Mesenchymal stem cell (in vitro differentiated cells and primary cell): ENCODE data around the gene MINDY3.

ENCODE experiments used
- DNase-seq: peaks from one replicate; pipeline ENCODE4 v3.0.0-alpha.2; 2013
- H2AFZ ChIP-seq: one replicate; pipeline ENCODE4 v1.6.1; 2013; ENCODE audit warnings: low read depth, mild to moderate bottlenecking, control low read depth, inconsistent platforms, low read length, moderate library complexity
- H2AK5ac ChIP-seq: 2 replicates; pipeline ENCODE4 v1.6.1; 2013; ENCODE audit warnings: low read length, moderate library complexity, mild to moderate bottlenecking, inconsistent platforms; ENCODE audit not compliant: severe bottlenecking
- H2BK120ac ChIP-seq: one replicate; pipeline ENCODE4 v1.6.1; 2013; ENCODE audit warnings: low read depth, mild to moderate bottlenecking, inconsistent platforms, low read length, moderate library complexity
- H2BK12ac ChIP-seq, 2 experiments: one replicate each; pipeline ENCODE4 v1.6.1; 2013; ENCODE audit warnings: inconsistent platforms in 2 of 2, low read length in 2 of 2, mild to moderate bottlenecking in 2 of 2, moderate library complexity in 2 of 2, control low read depth in 1 of 2
- H2BK15ac ChIP-seq: one replicate; pipeline ENCODE4 v1.6.1; 2013; ENCODE audit warnings: mild to moderate bottlenecking, low read depth, inconsistent platforms; ENCODE audit not compliant: poor library complexity, severe bottlenecking
- H2BK5ac ChIP-seq: 2 replicates; pipeline ENCODE4 v1.6.1; 2013; ENCODE audit warnings: low read depth, mild to moderate bottlenecking, low read length, control low read depth, inconsistent platforms; ENCODE audit not compliant: poor library complexity, severe bottlenecking
- H3K14ac ChIP-seq, 2 experiments: one replicate each; pipeline ENCODE4 v1.6.1; 2013; ENCODE audit warnings: inconsistent platforms in 2 of 2, low read length in 2 of 2, control low read depth in 1 of 2, mild to moderate bottlenecking in 1 of 2, moderate library complexity in 1 of 2
- H3K18ac ChIP-seq, 2 experiments: one replicate each; pipeline ENCODE4 v1.6.1; 2013; ENCODE audit warnings: inconsistent platforms in 2 of 2, low read length in 2 of 2, control low read depth in 1 of 2, low read depth in 1 of 2, mild to moderate bottlenecking in 1 of 2
- H3K23ac ChIP-seq, 2 experiments: one replicate each; pipeline ENCODE4 v1.6.1; 2013; ENCODE audit warnings: inconsistent platforms in 2 of 2, low read length in 2 of 2, mild to moderate bottlenecking in 2 of 2, moderate library complexity in 2 of 2, control low read depth in 1 of 2
- H3K27ac ChIP-seq: 2 replicates; pipeline ENCODE4 v1.5.1; 2013; ENCODE audit warnings: mild to moderate bottlenecking, moderate library complexity, low read length, control low read depth, inconsistent platforms; ENCODE audit not compliant: poor library complexity, severe bottlenecking
- H3K27me3 ChIP-seq, 2 experiments: 2 replicates each; pipeline versions ENCODE4 v1.6.1 to v1.7.0; 2013; ENCODE audit warnings: low read length in 2 of 2, mild to moderate bottlenecking in 2 of 2, moderate library complexity in 2 of 2, control low read depth in 1 of 2, inconsistent platforms in 1 of 2; ENCODE audit not compliant: control insufficient read depth in 1 of 2, insufficient read depth in 1 of 2
- H3K36me3 ChIP-seq, 2 experiments: 2 replicates each; pipeline versions ENCODE4 v1.6.1 to v1.7.0; 2013; ENCODE audit warnings: low read length in 2 of 2, control low read depth in 1 of 2, inconsistent platforms in 1 of 2, low read depth in 1 of 2, mild to moderate bottlenecking in 1 of 2; ENCODE audit not compliant: insufficient read depth in 2 of 2, control insufficient read depth in 1 of 2
- H3K4ac ChIP-seq, 2 experiments: one replicate each; pipeline ENCODE4 v1.6.1; 2013; ENCODE audit warnings: inconsistent platforms in 2 of 2, low read length in 2 of 2, mild to moderate bottlenecking in 2 of 2, moderate library complexity in 2 of 2, control low read depth in 1 of 2, low read depth in 1 of 2
- H3K4me1 ChIP-seq: 2 replicates; pipeline ENCODE4 v1.6.1; 2013; ENCODE audit warnings: low read depth, low read length, control low read depth; ENCODE audit not compliant: control insufficient read depth, insufficient read depth
- H3K4me2 ChIP-seq: 2 replicates; pipeline ENCODE4 v1.6.1; 2013; ENCODE audit warnings: low read length, mild to moderate bottlenecking, inconsistent platforms; ENCODE audit not compliant: poor library complexity, severe bottlenecking
- H3K4me3 ChIP-seq, 2 experiments: 2 replicates each; pipeline versions ENCODE4 v1.5.1 to v1.7.0; 2013; ENCODE audit warnings: low read length in 2 of 2, mild to moderate bottlenecking in 2 of 2, control low read depth in 1 of 2, low read depth in 1 of 2; ENCODE audit not compliant: insufficient read depth in 1 of 2
- H3K79me1 ChIP-seq: replicated peaks from 2 replicates; pipeline ENCODE4 v1.6.1; 2013; ENCODE audit warnings: mild to moderate bottlenecking, control low read depth, low read length, inconsistent platforms; ENCODE audit not compliant: poor library complexity, severe bottlenecking
- H3K9ac ChIP-seq: 2 replicates; pipeline ENCODE4 v1.7.0; 2013; ENCODE audit warnings: mild to moderate bottlenecking, low read length, moderate library complexity
- H3K9me3 ChIP-seq: 2 replicates; pipeline ENCODE4 v1.7.0; 2013; ENCODE audit warnings: mild to moderate bottlenecking, low read length; ENCODE audit not compliant: control insufficient read depth
- H4K8ac ChIP-seq: one replicate; pipeline ENCODE4 v1.6.1; 2013; ENCODE audit warnings: inconsistent platforms, mild to moderate bottlenecking, low read length, moderate library complexity
- H4K91ac ChIP-seq: one replicate; pipeline ENCODE4 v1.6.1; 2013; ENCODE audit warnings: mild to moderate bottlenecking, low read length, inconsistent platforms
- WGBS: methylation state at CpG from one replicate; pipeline ENCODE4 v1.1.7; 2013; ENCODE audit warnings: mixed read lengths; 5-methylcytosine and 5-hydroxymethylcytosine counted together

Gene MINDY3

DNA sequence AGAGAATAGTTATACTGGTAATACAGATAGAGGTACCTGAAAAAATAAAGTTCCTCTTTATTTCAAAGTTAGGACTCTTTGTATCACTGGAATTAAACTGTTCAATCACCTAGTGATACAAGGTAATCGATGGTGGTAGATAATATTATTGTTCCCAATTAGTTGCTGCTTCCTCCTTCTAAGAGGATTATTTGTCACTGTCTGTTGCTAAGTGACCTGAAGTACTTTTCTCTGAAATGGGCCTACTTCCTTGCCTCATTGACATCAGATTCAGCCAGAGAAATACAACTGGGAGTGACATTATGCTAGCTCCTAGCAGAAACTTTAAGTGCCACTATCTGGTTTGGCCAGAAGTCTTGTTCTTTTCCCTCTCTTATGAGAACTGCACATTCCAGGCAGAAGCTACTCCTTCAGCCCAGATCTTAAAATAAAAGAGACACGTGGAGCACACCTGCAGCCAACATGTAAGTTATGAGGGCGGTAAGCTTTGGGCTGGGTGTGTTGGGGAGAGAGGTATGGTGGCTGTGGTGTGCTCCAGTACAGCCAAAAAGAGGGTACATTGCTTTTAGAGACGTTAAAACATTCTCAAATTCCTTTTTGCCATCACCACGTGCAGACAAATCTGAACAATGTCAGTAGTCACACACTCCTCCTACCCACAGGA, 54.8 kb downstream of the MINDY3 start:
- no peak overlapping the region for H3K9ac ChIP-seq
- H3K23ac ChIP-seq: no peak overlapping the region
- no peak overlapping the region for H2BK15ac ChIP-seq
- H3K4me3 ChIP-seq: no peak overlapping the region
- no peak overlapping the region for H3K14ac ChIP-seq
- no peak overlapping the region for H3K27ac ChIP-seq
- WGBS: no CpG with 5 or more reads among the region's 5 CpGs
- H3K79me1 ChIP-seq: peaks cover 3% of the 10 kb centered on the region
- no peak overlapping the region for H2BK120ac ChIP-seq
- DNase-seq: no peak
- H3K4me1 ChIP-seq: no peaks in the 10 kb centered on the region
- H4K91ac ChIP-seq: no peak overlapping the region
- no peak overlapping the region for H3K4ac ChIP-seq
- H2BK12ac ChIP-seq: no peak overlapping the region
- H3K4me2 ChIP-seq: no peak overlapping the region
- no peak overlapping the region for H2AK5ac ChIP-seq
- H2AFZ ChIP-seq: no peak overlapping the region
- no peaks in the 10 kb centered on the region for H3K27me3 ChIP-seq
- no peak overlapping the region for H3K18ac ChIP-seq
- H2BK5ac ChIP-seq: no peak overlapping the region
- H3K36me3 ChIP-seq: peaks cover 0 to 70% of the 10 kb centered on the region in 2 experiments
- H3K9me3 ChIP-seq: peaks cover 14% of the 10 kb centered on the region
- no peak overlapping the region for H4K8ac ChIP-seq

DNA sequence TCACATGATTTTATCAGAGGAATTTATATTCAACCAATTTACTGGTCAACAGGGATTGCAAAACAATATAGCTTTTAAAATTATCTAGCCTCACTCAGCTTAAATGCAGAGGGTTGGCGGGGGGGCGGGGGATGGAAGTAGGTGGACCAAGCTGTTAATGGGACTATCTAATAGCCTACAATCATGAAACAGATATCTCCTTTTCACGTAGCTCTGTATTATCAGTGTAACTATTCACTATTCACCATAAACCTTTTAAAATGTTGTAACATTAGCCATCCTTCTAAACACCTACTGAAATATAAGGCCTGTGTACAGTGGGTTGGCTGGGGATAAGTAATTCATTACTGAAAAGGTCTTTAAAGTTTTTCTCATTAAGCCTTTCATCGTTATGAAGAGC, 56.2 kb downstream of the MINDY3 start:
- no peak overlapping the region for H3K27ac ChIP-seq
- H2BK120ac ChIP-seq: no peak overlapping the region
- H2AK5ac ChIP-seq: no peak overlapping the region
- no peak overlapping the region for H4K8ac ChIP-seq
- no peak overlapping the region for H2BK12ac ChIP-seq
- no peak overlapping the region for H3K4me2 ChIP-seq
- no peak overlapping the region for H3K4me3 ChIP-seq
- H2AFZ ChIP-seq: no peak overlapping the region
- H3K36me3 ChIP-seq: peaks cover 0 to 70% of the 10 kb centered on the region in 2 experiments
- peaks cover 17% of the 10 kb centered on the region for H3K9me3 ChIP-seq
- H3K79me1 ChIP-seq: peaks cover 4% of the 10 kb centered on the region
- 100% methylated on average over 3 of the region's 4 CpGs for WGBS
- H3K18ac ChIP-seq: no peak overlapping the region
- H3K4me1 ChIP-seq: no peaks in the 10 kb centered on the region
- H3K14ac ChIP-seq: no peak overlapping the region
- no peaks in the 10 kb centered on the region for H3K27me3 ChIP-seq
- H2BK5ac ChIP-seq: no peak overlapping the region
- no peak overlapping the region for H4K91ac ChIP-seq
- H3K9ac ChIP-seq: no peak overlapping the region
- no peak overlapping the region for H3K4ac ChIP-seq
- no peak overlapping the region for H2BK15ac ChIP-seq
- DNase-seq: no peak
- H3K23ac ChIP-seq: no peak overlapping the region

DNA sequence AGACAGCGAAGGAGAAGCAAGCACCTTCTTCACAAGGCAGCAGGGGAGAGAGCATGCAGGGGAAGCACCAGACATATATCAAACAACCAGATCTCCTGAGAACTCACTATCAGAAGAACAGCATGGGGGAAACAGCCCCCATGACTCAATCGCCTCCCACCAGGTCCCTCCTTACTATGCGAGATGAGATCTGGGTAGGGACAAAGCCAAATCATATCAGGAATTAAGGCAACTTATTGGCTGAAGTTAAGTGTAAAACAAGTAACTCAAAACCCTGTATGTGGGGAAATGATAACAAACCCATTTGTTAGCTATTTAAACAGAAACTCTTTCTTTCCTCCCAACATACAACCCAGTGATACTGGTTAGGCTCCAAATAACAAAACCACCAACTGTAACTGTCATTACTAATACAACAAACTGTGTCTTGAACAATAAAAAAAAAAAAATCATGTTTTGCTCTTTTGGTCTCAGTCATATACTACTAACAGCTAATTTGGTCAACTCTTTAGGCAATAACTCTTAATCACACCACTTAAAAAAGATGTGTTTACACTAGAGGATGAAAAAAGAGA, 57.8 kb downstream of the MINDY3 start:
- H4K91ac ChIP-seq: no peak overlapping the region
- H3K23ac ChIP-seq: no peak overlapping the region
- no peak overlapping the region for H2BK15ac ChIP-seq
- H3K14ac ChIP-seq: no peak overlapping the region
- peaks cover 17% of the 10 kb centered on the region for H3K9me3 ChIP-seq
- no peak overlapping the region for H3K27ac ChIP-seq
- H3K36me3 ChIP-seq: peaks cover 0 to 57% of the 10 kb centered on the region in 2 experiments
- H3K18ac ChIP-seq: no peak overlapping the region
- no peak overlapping the region for H2AK5ac ChIP-seq
- H2AFZ ChIP-seq: no peak overlapping the region
- H3K27me3 ChIP-seq: no peaks in the 10 kb centered on the region
- no peak overlapping the region for H2BK5ac ChIP-seq
- H3K4me3 ChIP-seq: no peak overlapping the region
- H3K4me1 ChIP-seq: no peaks in the 10 kb centered on the region
- H3K4me2 ChIP-seq: no peak overlapping the region
- no peak overlapping the region for H4K8ac ChIP-seq
- no peak overlapping the region for H2BK12ac ChIP-seq
- DNase-seq: peak; percentile 15
- H3K9ac ChIP-seq: no peak overlapping the region
- peaks cover 4% of the 10 kb centered on the region for H3K79me1 ChIP-seq
- no peak overlapping the region for H3K4ac ChIP-seq
- WGBS: 80% methylated on average over 1 of the region's 3 CpGs
- no peak overlapping the region for H2BK120ac ChIP-seq

DNA sequence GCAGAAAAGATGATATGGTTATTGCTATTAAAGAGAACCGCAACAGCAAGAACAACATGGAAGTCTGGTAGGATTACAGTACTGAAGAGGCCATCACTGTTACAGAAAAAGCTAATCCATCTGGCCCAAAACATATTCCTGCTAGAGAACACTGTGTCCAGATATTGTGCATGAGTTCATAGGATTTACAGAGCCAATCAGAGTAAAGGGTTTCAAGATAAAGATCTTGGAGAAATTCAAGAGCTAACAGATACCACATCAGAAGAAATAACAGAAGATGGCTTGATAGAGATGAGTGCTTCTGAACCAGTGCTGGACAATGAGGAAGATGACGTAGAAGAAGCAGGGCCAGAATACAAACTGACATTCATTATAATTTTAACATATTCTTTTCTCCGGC, 58.7 kb downstream of the MINDY3 start:
- no peak overlapping the region for H2BK120ac ChIP-seq
- H3K9me3 ChIP-seq: peaks cover 17% of the 10 kb centered on the region
- no peak overlapping the region for H3K14ac ChIP-seq
- no peak overlapping the region for H2AFZ ChIP-seq
- H3K4me3 ChIP-seq: no peak overlapping the region
- no peak overlapping the region for H3K9ac ChIP-seq
- no peak overlapping the region for H3K23ac ChIP-seq
- no peak overlapping the region for H2BK5ac ChIP-seq
- H4K8ac ChIP-seq: no peak overlapping the region
- H3K36me3 ChIP-seq: peaks cover 0 to 49% of the 10 kb centered on the region in 2 experiments
- no peak overlapping the region for H2AK5ac ChIP-seq
- H3K4me1 ChIP-seq: no peaks in the 10 kb centered on the region
- H4K91ac ChIP-seq: no peak overlapping the region
- H2BK15ac ChIP-seq: no peak overlapping the region
- H3K4me2 ChIP-seq: no peak overlapping the region
- DNase-seq: no peak
- H3K27me3 ChIP-seq: no peaks in the 10 kb centered on the region
- peaks cover 4% of the 10 kb centered on the region for H3K79me1 ChIP-seq
- WGBS: 100% methylated on average over 1 of the region's 3 CpGs
- H3K4ac ChIP-seq: no peak overlapping the region
- no peak overlapping the region for H3K27ac ChIP-seq
- H3K18ac ChIP-seq: no peak overlapping the region
- H2BK12ac ChIP-seq: no peak overlapping the region
